K562 (cell line): ENCODE measurements around the gene GOSR1. TPM values are rescaled to one million over a fixed set of nuclear protein-coding genes. Genes with fewer than 3 reads are reported as not detected.

ENCODE experiments used
- ATAC-seq: fragments of 200-7000 bp; cut with Tn5 transposase; 3 replicates; pipeline ENCODE4 v1.9.1; 2020; ENCODE audit warnings: moderate library complexity
- BruUV-seq: library from RNA; stranded (reverse); fragments of 400-500 nt; replicated peaks from 2 replicates; lab custom pipeline; 2021; lab: Mats Ljungman, UMichigan
- CTCF ChIA-PET: fragments of 300-600 bp; formaldehyde crosslinking; extraction: SDS; loops from one replicate; lab custom pipeline; 2021; ENCODE audit warnings: low intra/inter-chr PET ratio; lab: Yijun Ruan, JAX
- POLR2A ChIA-PET: fragments of 300-600, 350-650 bp; sonication (Branson Sonifier 250); formaldehyde crosslinking; extraction: SDS; loops from one replicate; lab custom pipeline; 2021; ENCODE audit warnings: antibody characterized with exemption, inconsistent platforms; lab: Yijun Ruan, JAX
- DNase-seq, 4 experiments: peaks; one replicate each; pipeline versions ENCODE4 v3.0.0 to v3.0.0-alpha.2; 2011 to 2018; ENCODE audit warnings: low spot score in 3 of 4, mixed read lengths in 3 of 4; ENCODE audit errors: extremely low read depth in 1 of 4
- FAIRE-seq: peaks from 2 replicates; lab custom pipeline; 2011; peaks lifted over from hg19 to GRCh38; lab: Jason Lieb, UNC
- H2AFZ ChIP-seq: 2 replicates; pipeline ENCODE4 v1.6.0; 2011; ENCODE audit warnings: low read depth, low read length, control low read depth, inconsistent platforms
- H3K27ac ChIP-seq: fragments of 200-600 bp; 3 replicates; pipeline ENCODE4 v1.8.0; 2011; ENCODE audit warnings: low read depth, mild to moderate bottlenecking, control low read depth, inconsistent platforms, low read length, moderate library complexity, mixed read lengths; ENCODE audit errors: extremely low read depth
- H3K27me3 ChIP-seq, 2 experiments: fragments of 300-600 bp in 1 of 2; 2 replicates in 1 of 2; 3 replicates in 1 of 2; pipeline versions ENCODE4 v1.6.0 to v1.8.0; 2011; ENCODE audit warnings: inconsistent platforms in 2 of 2, low read length in 2 of 2, mild to moderate bottlenecking in 1 of 2, mixed read lengths in 1 of 2, moderate library complexity in 1 of 2; ENCODE audit not compliant: control insufficient read depth in 2 of 2, insufficient read depth in 2 of 2
- H3K36me3 ChIP-seq: fragments of 300-600 bp; 3 replicates; pipeline ENCODE4 v1.8.0; 2011; ENCODE audit warnings: mild to moderate bottlenecking, low read length, inconsistent platforms; ENCODE audit not compliant: control insufficient read depth, insufficient read depth
- H3K4me1 ChIP-seq, 2 experiments: fragments of 200-600 bp in 1 of 2; replicated peaks in 1 of 2; 2 replicates in 1 of 2; 3 replicates in 1 of 2; pipeline versions ENCODE4 v1.5.1 to v1.8.0; 2011; ENCODE audit warnings: inconsistent platforms in 2 of 2, low read length in 2 of 2, mild to moderate bottlenecking in 1 of 2, mixed read lengths in 1 of 2, moderate library complexity in 1 of 2; ENCODE audit not compliant: control insufficient read depth in 2 of 2, insufficient read depth in 2 of 2
- H3K4me2 ChIP-seq: 2 replicates; pipeline ENCODE4 v1.6.1; 2011; ENCODE audit warnings: low read length, control low read depth, inconsistent platforms, mixed read lengths; ENCODE audit not compliant: insufficient read depth
- H3K4me3 ChIP-seq: fragments of 200-600 bp; sonication (generic), shearing (Covaris generic); 2 replicates; pipeline ENCODE4 v1.5.1; 2016; ENCODE audit warnings: control low read depth, inconsistent platforms
- H3K79me2 ChIP-seq: fragments of 200-600 bp; 3 replicates; pipeline ENCODE4 v1.8.0; 2011; ENCODE audit warnings: low read length, inconsistent platforms; ENCODE audit not compliant: control insufficient read depth, insufficient read depth
- H3K9ac ChIP-seq, 2 experiments: 2 replicates each; pipeline versions ENCODE4 v1.6.0 to v1.6.1; 2011; ENCODE audit warnings: low read depth in 2 of 2, low read length in 2 of 2, control low read depth in 1 of 2, inconsistent platforms in 1 of 2, mild to moderate bottlenecking in 1 of 2, mixed read lengths in 1 of 2; ENCODE audit not compliant: insufficient read depth in 1 of 2
- H3K9me1 ChIP-seq: one replicate; pipeline ENCODE4 v1.6.0; 2011; ENCODE audit warnings: inconsistent platforms, mild to moderate bottlenecking, low read length, moderate library complexity; ENCODE audit not compliant: control insufficient read depth, insufficient read depth
- H3K9me3 ChIP-seq: replicated peaks from 2 replicates; pipeline ENCODE4 v1.5.1; 2011; ENCODE audit warnings: low read depth, low read length, inconsistent platforms; ENCODE audit not compliant: control insufficient read depth, insufficient read depth
- H4K20me1 ChIP-seq: replicated peaks from 2 replicates; pipeline ENCODE4 v1.6.1; 2011; ENCODE audit warnings: low read length, inconsistent platforms, mixed read lengths; ENCODE audit not compliant: control insufficient read depth, insufficient read depth
- ADNP ChIP-seq: fragments of 200-800 bp; sonication (Bioruptor generic); IDR thresholded peaks from 2 replicates; pipeline ENCODE4 v1.6.1; 2016; ENCODE audit warnings: missing genetic modification characterization, missing compliant biosample characterization
- FOXO4 ChIP-seq: fragments of 450-650 bp; formaldehyde crosslinking; IDR thresholded peaks from 2 replicates; pipeline ENCODE4 v1.4.0; 2020; ENCODE audit warnings: mild to moderate bottlenecking, moderate library complexity
- FUS ChIP-seq: fragments of 200-400 bp; formaldehyde crosslinking; optimal IDR thresholded peaks from 2 replicates; pipeline ENCODE3; 2017; ENCODE audit warnings: low read depth, low read length
- KLF10 ChIP-seq: fragments of 250-450 bp; sonication (Bioruptor Pico); IDR thresholded peaks from 2 replicates; pipeline ENCODE4 v1.6.1; 2021; ENCODE audit warnings: matching md5 sums
- NR1H2 ChIP-seq: sonication (generic); formaldehyde crosslinking; IDR thresholded peaks from 2 replicates; pipeline ENCODE4 v1.4.0; 2020; ENCODE audit warnings: mild to moderate bottlenecking, missing genetic modification reagents
- PCBP2 ChIP-seq: fragments of 200-400 bp; formaldehyde crosslinking; IDR thresholded peaks from 2 replicates; pipeline ENCODE4 v1.6.1; 2018; ENCODE audit warnings: low read length, low read depth, mild to moderate bottlenecking, moderate library complexity; ENCODE audit not compliant: poor library complexity, severe bottlenecking
- PML ChIP-seq: IDR thresholded peaks from 2 replicates; pipeline ENCODE4 v1.6.1; 2012; ENCODE audit warnings: low read length, inconsistent platforms
- RBFOX2 ChIP-seq: fragments of 200-400 bp; formaldehyde crosslinking; IDR thresholded peaks from 2 replicates; pipeline ENCODE4 v1.6.1; 2017; ENCODE audit warnings: low read depth, mild to moderate bottlenecking, low read length, moderate library complexity
- TARDBP ChIP-seq: fragments of 450-650 bp; IDR thresholded peaks from 2 replicates; pipeline ENCODE4 v1.6.1; 2016
- ZHX1 ChIP-seq: fragments of 150-350 bp; conservative IDR thresholded peaks from 2 replicates; pipeline ENCODE4 v1.6.1; 2014; ENCODE audit warnings: low read length
- ZNF354B ChIP-seq: fragments of 250-450 bp; sonication (Bioruptor Pico); IDR thresholded peaks from 2 replicates; pipeline ENCODE4 v1.4.0; 2020
- WGBS: fragments of 100-300 bp; shearing (Covaris generic); methylation state at CpG from one replicate; pipeline ENCODE4 v1.1.6; 2016; ENCODE audit warnings: low coverage, mixed read lengths; ENCODE audit not compliant: insufficient coverage; ENCODE audit errors: missing lambda C conversion rate; 5-methylcytosine and 5-hydroxymethylcytosine counted together
- in situ Hi-C: fragments of 300-500 bp; cut with MboI; formaldehyde crosslinking; loops from 4 replicates; pipeline ENCODE4 v1.15.0; 2018; ENCODE audit warnings: inconsistent platforms, mixed read lengths
- intact Hi-C: fragments of 100-400 bp; cut with micrococcal nuclease; formaldehyde crosslinking; loops from 2 replicates; pipeline ENCODE4 v1.14.2; 2022
- polyA plus RNA-seq, 8 experiments: library from polyadenylated mRNA; depleted of rRNA in 4 of 8; stranded (reverse) in 5 of 8; unstranded in 3 of 8; fragments of >200 nt; fragmentation: Nextera tagmentation in 2 of 8; fragmentation: Illumina TruSeq in 1 of 8; extraction: Ambion mirVana in 2 of 8; extraction: Trizol in 1 of 8; gene quantifications; 2 replicates each; pipeline versions ENCODE4 v1.2.1 to v1.2.3, GENCODE V29; 2011 to 2014; ENCODE audit warnings: inconsistent platforms in 1 of 8, missing spikeins in 1 of 8
- total RNA-seq, 7 experiments: library from RNA; depleted of rRNA in 6 of 7; stranded (reverse); fragments of >200 nt in 6 of 7; fragmentation: Illumina TruSeq in 2 of 7; extraction: Trizol in 2 of 7; gene quantifications; 2 replicates each; pipeline versions ENCODE4 v1.2.1 to v1.2.3, GENCODE V29; 2011 to 2021; ENCODE audit warnings: low replicate concordance in 1 of 7

The GOSR1 gene
- total and polyA plus RNA-seq, 9 of the 15 experiments (the other 6 are each of a cell fraction or from before 2014, with no cell fraction given) = 17.6 to 95.5 (median 33.3) TPM

GRCh38 chr17:30427611-30428010 lies 49.6 kb upstream of the GOSR1 start:
- Histone ChIP-seq H3K4me3 (no peak overlapping the region), H3K36me3 (peaks cover 34% of the 10 kb centered on the region; the same call in 2 of the 3 replicates), H2AFZ (no peak overlapping the region), H3K4me2 (no peak overlapping the region), H3K4me1 (no peaks in the 10 kb centered on the region), H3K9ac (no peak overlapping the region), H3K27me3 (no peaks in the 10 kb centered on the region), H3K9me3 (no peaks in the 10 kb centered on the region), H3K9me1 (no peaks in the 10 kb centered on the region), H4K20me1 (no peaks in the 10 kb centered on the region), H3K79me2 (no peaks in the 10 kb centered on the region), H3K27ac (no peak overlapping the region)
- CTCF ChIA-PET = interaction anchor here (0.6 kb wide), 1 partner anchor 240 kb away, joined by 4 read pairs; no protein-coding TSS in a partner anchor
- no peak for TF ChIP-seq PCBP2
- TF ChIP-seq ADNP = no peak
- in situ Hi-C loops = no loop called here
- FAIRE-seq (no peak), ATAC-seq (no peak), DNase-seq (no peak)
- 73% methylated on average over 1 of the region's 1 CpG for WGBS
- POLR2A ChIA-PET = no interaction called here
- intact Hi-C loops = no loop called here
- no TSS peak for BruUV-seq

- intact Hi-C loops (no loop called here), in situ Hi-C loops (no loop called here)
- ChIA-PET CTCF (no interaction called here), POLR2A (no interaction called here)
- Histone ChIP-seq H3K4me3 (no peak overlapping the region), H3K9me3 (no peaks in the 10 kb centered on the region), H3K27me3 (no peaks in the 10 kb centered on the region), H4K20me1 (no peaks in the 10 kb centered on the region), H3K79me2 (no peaks in the 10 kb centered on the region), H3K4me2 (no peak overlapping the region), H3K9me1 (no peaks in the 10 kb centered on the region), H3K27ac (no peak overlapping the region), H3K4me1 (peaks cover 0 to 6% of the 10 kb centered on the region in 2 experiments; a peak in 2 of 5 replicates), H2AFZ (no peak overlapping the region), H3K9ac (no peak overlapping the region), H3K36me3 (peaks cover 27% of the 10 kb centered on the region; the same call in 2 of the 3 replicates)
- WGBS = 90% methylated on average over 1 of the region's 1 CpG
- no peak for ATAC-seq
- no peak for FAIRE-seq
- TF ChIP-seq TARDBP = no peak
- no peak for TF ChIP-seq KLF10 (CRISPR knock-in tag)
- no peak for TF ChIP-seq RBFOX2
- TF ChIP-seq PML = no peak
- no peak for TF ChIP-seq ZNF354B (CRISPR knock-in tag)
- no peak for TF ChIP-seq ZHX1
- no peak for TF ChIP-seq NR1H2 (CRISPR knock-in tag)
- no peak for TF ChIP-seq FUS
- TF ChIP-seq FOXO4 (CRISPR knock-in tag) = no peak
- no peak for DNase-seq
- no TSS peak for BruUV-seq
These were observed 48.1 kb upstream of the GOSR1 start for GRCh38 chr17:30429155-30429554.
